DOHH2 (cell line): ENCODE data around the gene ITPK1.

Experiments used
- H3F3A ChIP-seq: fragments of 200-600 bp; sonication (generic), shearing (Covaris generic); 2 replicates; pipeline ENCODE4 v1.6.0; 2016; ENCODE audit warnings: antibody characterized with exemption, mild to moderate bottlenecking; ENCODE audit not compliant: control insufficient read depth, insufficient read depth
- H3K27ac ChIP-seq: fragments of 200-600 bp; sonication (generic); 2 replicates; pipeline ENCODE4 v1.5.1; 2014; ENCODE audit warnings: low read depth, mild to moderate bottlenecking, low read length, moderate library complexity
- H3K27me3 ChIP-seq: fragments of 200-600 bp; sonication (generic); 2 replicates; pipeline ENCODE4 v1.6.1; 2014; ENCODE audit warnings: mild to moderate bottlenecking, low read length, mixed read lengths; ENCODE audit not compliant: control insufficient read depth
- H3K36me3 ChIP-seq: fragments of 200-600 bp; sonication (generic); 2 replicates; pipeline ENCODE4 v1.6.1; 2014; ENCODE audit warnings: mild to moderate bottlenecking, low read length, moderate library complexity, mixed read lengths; ENCODE audit not compliant: control insufficient read depth
- H3K4me1 ChIP-seq: fragments of 200-600 bp; sonication (generic); 2 replicates; pipeline ENCODE4 v1.6.1; 2014; ENCODE audit warnings: mild to moderate bottlenecking, low read length, mixed read lengths; ENCODE audit not compliant: control insufficient read depth
- H3K4me2 ChIP-seq: fragments of 200-600 bp; sonication (generic); 2 replicates; pipeline ENCODE4 v1.6.0; 2014; ENCODE audit warnings: mild to moderate bottlenecking, low read length, moderate library complexity
- H3K4me3 ChIP-seq: fragments of 200-600 bp; sonication (generic); 2 replicates; pipeline ENCODE4 v1.5.1; 2014; ENCODE audit warnings: mild to moderate bottlenecking, low read length, mixed read lengths
- H3K79me2 ChIP-seq: fragments of 200-600 bp; sonication (generic); 2 replicates; pipeline ENCODE4 v1.6.1; 2014; ENCODE audit warnings: mild to moderate bottlenecking, low read length, mixed read lengths; ENCODE audit not compliant: control insufficient read depth
- H3K9me2 ChIP-seq: fragments of 200-600 bp; sonication (generic); replicated peaks from 2 replicates; pipeline ENCODE4 v1.6.1; 2014; ENCODE audit warnings: mild to moderate bottlenecking, low read length, mixed read lengths; ENCODE audit not compliant: control insufficient read depth
- H3K9me3 ChIP-seq: fragments of 200-600 bp; sonication (generic); 2 replicates; pipeline ENCODE4 v1.6.1; 2014; ENCODE audit warnings: antibody characterized with exemption, low read length, mixed read lengths; ENCODE audit not compliant: control insufficient read depth, insufficient read depth
- H4K20me1 ChIP-seq: fragments of 200-600 bp; sonication (generic); 2 replicates; pipeline ENCODE4 v1.6.0; 2014; ENCODE audit warnings: low read depth, mild to moderate bottlenecking, antibody characterized with exemption, low read length, moderate library complexity; ENCODE audit not compliant: control insufficient read depth, insufficient read depth
- EZH2phosphoT487 ChIP-seq: fragments of 200-600 bp; sonication (generic); IDR thresholded peaks from 2 replicates; pipeline ENCODE4 v1.6.1; 2017; ENCODE audit warnings: borderline replicate concordance, mild to moderate bottlenecking, antibody characterized with exemption, low read length, moderate library complexity, mixed read lengths
- TF ChIP-seq, protein P1 (sequence below): fragments of 200-600 bp; sonication (generic); IDR thresholded peaks from one replicate; pipeline ENCODE4 v1.5.1; 2014; ENCODE audit warnings: antibody characterized with exemption, mild to moderate bottlenecking, low read depth, low read length; ENCODE audit not compliant: poor library complexity, severe bottlenecking

ITPK1 gene

DNA sequence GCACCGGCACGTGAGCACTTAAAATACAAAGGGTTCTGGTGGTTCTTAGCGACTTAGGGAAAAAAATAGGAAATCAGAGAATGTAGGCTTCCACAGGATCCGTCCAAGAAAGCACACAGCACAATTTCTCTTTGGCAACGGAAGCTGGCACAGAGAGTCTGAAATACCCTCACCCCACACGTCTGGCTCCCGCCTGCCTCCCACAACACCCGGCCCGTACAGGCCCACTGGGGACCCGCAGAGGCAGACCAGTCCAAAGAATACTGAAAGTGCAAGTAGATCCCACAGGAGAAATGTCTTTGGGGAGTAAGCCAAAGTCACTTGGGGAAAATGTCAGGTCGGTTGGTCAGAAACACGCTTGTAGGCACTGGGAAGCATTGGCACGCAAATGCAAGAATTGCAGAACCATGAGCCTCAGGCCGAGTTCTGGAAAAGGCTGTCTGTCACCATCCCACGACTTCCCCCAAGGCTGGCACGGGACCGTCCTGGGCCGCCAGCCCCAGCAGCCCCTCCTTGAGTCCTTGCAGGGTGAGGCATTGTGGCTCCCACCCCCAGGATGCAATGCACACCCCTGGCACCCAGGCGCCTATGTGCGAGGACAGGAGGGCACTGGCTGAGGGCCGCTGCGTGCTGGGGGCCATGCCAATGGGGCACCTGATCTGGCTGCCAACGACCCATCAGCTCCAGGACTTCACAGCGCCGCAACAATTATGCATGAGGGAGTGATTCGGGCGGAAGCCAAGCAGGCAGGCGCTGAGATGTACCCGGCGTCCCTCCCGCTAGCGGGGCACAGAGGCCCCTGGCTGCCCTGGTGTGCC is 163.0 kb downstream of the ITPK1 start:
- no peak overlapping the region for H3K4me3 ChIP-seq
- H3K27ac ChIP-seq = no peak overlapping the region
- no peaks in the 10 kb centered on the region for H3K9me3 ChIP-seq
- no peaks in the 10 kb centered on the region for H3K79me2 ChIP-seq
- no peaks in the 10 kb centered on the region for H4K20me1 ChIP-seq
- H3K27me3 ChIP-seq = no peaks in the 10 kb centered on the region
- no peaks in the 10 kb centered on the region for H3K9me2 ChIP-seq
- peaks cover 8% of the 10 kb centered on the region for H3K4me1 ChIP-seq
- TF ChIP-seq, protein P1, sequence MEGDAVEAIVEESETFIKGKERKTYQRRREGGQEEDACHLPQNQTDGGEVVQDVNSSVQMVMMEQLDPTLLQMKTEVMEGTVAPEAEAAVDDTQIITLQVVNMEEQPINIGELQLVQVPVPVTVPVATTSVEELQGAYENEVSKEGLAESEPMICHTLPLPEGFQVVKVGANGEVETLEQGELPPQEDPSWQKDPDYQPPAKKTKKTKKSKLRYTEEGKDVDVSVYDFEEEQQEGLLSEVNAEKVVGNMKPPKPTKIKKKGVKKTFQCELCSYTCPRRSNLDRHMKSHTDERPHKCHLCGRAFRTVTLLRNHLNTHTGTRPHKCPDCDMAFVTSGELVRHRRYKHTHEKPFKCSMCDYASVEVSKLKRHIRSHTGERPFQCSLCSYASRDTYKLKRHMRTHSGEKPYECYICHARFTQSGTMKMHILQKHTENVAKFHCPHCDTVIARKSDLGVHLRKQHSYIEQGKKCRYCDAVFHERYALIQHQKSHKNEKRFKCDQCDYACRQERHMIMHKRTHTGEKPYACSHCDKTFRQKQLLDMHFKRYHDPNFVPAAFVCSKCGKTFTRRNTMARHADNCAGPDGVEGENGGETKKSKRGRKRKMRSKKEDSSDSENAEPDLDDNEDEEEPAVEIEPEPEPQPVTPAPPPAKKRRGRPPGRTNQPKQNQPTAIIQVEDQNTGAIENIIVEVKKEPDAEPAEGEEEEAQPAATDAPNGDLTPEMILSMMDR = no peak
- no peak for TF ChIP-seq EZH2phosphoT487
- no peak overlapping the region for H3K4me2 ChIP-seq
- no peaks in the 10 kb centered on the region for H3K36me3 ChIP-seq
- no peaks in the 10 kb centered on the region for H3F3A ChIP-seq

DNA sequence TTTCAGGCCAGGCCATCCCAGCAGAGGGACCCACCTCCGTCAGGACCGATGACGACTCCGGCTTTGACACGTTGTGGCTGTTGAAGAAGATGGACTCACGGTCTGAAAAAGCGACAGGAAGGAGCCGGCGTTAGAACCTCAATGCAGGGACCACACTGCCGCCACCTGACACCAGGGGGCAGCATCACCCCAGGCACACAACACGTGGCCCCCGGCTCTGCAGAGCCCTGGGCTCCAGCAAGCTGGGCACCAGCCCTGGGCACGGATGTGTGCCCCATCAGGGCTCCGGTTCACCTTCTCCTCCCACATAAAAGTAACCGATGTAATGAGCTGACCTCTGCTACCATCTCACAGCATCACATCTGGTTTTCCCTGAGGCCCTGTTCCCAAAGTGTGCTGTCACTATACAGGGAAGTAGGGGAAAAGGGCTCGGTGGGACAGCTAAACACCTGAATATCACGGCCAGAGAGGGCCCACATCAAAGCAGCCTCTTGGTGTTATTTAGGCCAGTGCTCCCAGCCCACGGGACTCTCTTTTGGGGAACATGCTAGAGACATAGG is 163.7 kb downstream of the ITPK1 start:
- no peak overlapping the region for H3K4me3 ChIP-seq
- TF ChIP-seq, protein P1 = peak; percentile 93
- TF ChIP-seq EZH2phosphoT487 = no peak
- H3K9me2 ChIP-seq = no peaks in the 10 kb centered on the region
- H4K20me1 ChIP-seq = no peaks in the 10 kb centered on the region
- peaks cover 8% of the 10 kb centered on the region for H3K4me1 ChIP-seq
- no peaks in the 10 kb centered on the region for H3K27me3 ChIP-seq
- H3K79me2 ChIP-seq = no peaks in the 10 kb centered on the region
- no peak overlapping the region for H3K27ac ChIP-seq
- no peaks in the 10 kb centered on the region for H3K9me3 ChIP-seq
- peak overlapping the region; percentile 9; the same call in 1 of the 2 replicates for H3K4me2 ChIP-seq
- H3K36me3 ChIP-seq = no peaks in the 10 kb centered on the region
- no peaks in the 10 kb centered on the region for H3F3A ChIP-seq

DNA sequence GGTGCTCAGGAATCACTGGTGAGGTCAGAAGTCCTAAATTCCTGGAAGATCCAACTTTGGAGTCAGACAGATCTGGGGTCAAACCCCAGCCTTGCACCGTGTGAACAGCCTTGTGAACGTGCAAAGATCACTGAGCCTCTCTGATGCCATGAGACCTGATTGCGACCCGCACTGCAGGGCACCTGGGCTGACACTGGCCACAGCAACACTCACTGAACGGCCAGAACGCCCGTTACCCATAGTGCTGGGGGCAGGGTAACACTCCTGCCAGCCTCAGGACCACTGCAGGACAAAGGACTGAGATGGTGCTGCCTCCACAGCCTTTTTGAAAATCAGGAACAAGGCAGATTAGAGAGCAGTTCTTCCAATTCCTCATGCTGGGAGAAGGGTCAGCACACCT is 164.5 kb downstream of the ITPK1 start:
- no peak overlapping the region for H3K4me2 ChIP-seq
- TF ChIP-seq EZH2phosphoT487 = no peak
- TF ChIP-seq, protein P1 = no peak
- no peaks in the 10 kb centered on the region for H3K9me3 ChIP-seq
- H3K4me3 ChIP-seq = no peak overlapping the region
- H3K9me2 ChIP-seq = no peaks in the 10 kb centered on the region
- no peak overlapping the region for H3K27ac ChIP-seq
- H3K27me3 ChIP-seq = no peaks in the 10 kb centered on the region
- H3K79me2 ChIP-seq = no peaks in the 10 kb centered on the region
- H3K36me3 ChIP-seq = no peaks in the 10 kb centered on the region
- H3F3A ChIP-seq = no peaks in the 10 kb centered on the region
- H3K4me1 ChIP-seq = peaks cover 8% of the 10 kb centered on the region
- H4K20me1 ChIP-seq = no peaks in the 10 kb centered on the region
